HG03432 (cell line): ENCODE measurements around the gene HDGFL2.

ENCODE experiments used
- ATAC-seq: cut with Tn5 transposase; IDR thresholded peaks from one replicate; pipeline ENCODE4 v1.9.1; 2021; ENCODE audit warnings: mild to moderate bottlenecking, moderate library complexity; ENCODE audit not compliant: unreplicated experiment

The HDGFL2 gene

DNA sequence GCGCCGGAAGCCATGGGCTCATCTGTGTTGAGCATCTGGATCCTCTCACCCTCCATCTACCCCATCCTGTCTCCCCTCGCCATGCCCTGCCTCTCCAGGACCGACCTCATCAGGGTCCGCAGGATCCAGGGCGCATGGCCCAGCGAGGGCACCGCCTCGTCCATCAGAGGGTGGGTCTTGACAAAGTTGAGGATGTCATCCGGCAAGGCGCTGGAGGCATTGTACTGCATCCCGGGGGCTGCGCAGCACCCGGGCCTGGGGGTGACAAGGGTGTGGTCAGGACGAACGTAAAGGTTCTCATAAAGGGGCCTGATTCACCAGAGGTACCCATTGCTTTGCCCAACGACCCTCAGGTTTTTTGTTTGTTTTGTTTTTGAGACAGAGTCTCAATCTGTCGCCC is 77.9 kb downstream of the HDGFL2 start:
- no peak for ATAC-seq

DNA sequence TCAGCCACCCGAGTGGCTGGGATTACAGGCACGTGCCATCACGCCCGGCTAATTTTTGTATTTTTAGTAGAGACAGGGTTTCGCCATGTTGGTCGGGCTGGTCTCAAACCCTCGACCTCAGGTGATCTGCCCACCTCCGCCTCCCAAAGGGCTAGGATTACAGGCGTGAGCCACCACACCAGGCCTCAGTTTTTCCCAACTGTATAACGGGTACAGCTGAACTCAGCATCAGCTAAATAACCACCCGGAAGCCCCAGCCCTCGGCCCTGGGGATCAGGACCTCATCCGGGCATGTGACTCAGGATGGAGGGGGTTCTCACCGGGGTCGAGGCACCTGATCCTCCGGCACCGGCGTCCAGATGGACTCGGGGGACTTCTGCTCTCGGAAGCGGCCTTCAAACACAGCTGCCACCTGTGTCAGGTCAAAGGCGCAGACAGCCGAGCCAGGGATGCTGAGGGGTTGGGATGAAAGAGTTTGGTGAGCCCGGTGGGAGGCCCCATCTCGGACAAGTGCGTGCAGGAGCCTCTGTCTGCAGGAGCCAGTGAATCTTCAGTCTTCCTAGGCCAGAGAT is 78.5 kb downstream of the HDGFL2 start:
- no peak for ATAC-seq
